ENCODE results near the gene MT2A. TPM values are rescaled to one million over a fixed set of nuclear protein-coding genes. Genes with fewer than 3 reads are reported as not detected.

The MT2A gene
- total and polyA plus RNA-seq, 2 of the 13 experiments (the other 11 are each of a cell fraction or from before 2014, with no cell fraction given), result 135 to 371 TPM

- TF ChIP-seq ZHX2 (IDR thresholded peaks at IDR 0.05; ENCODE audit: low read depth), result no peak
- no peak for TF ChIP-seq ZHX2 (CRISPR knock-in tag; IDR thresholded peaks at IDR 0.05; ENCODE audit: borderline replicate concordance)
- no peak for TF ChIP-seq TBX3 (IDR thresholded peaks at IDR 0.05; ENCODE audit: borderline replicate concordance)
- 0 out of 2 replicates have a peak, but pooled peaks have one; percentile 42 for TF ChIP-seq SRY (CRISPR knock-in tag; IDR thresholded peaks at IDR 0.05)
- peak; percentile 32; the same call in 1 of the 2 replicates for TF ChIP-seq TAF1 (CRISPR knock-in tag; IDR thresholded peaks at IDR 0.05)
- TF ChIP-seq RELA (CRISPR knock-in tag; IDR thresholded peaks at IDR 0.05), result no peak
- no peak for TF ChIP-seq ZNF83 (CRISPR knock-in tag; IDR thresholded peaks at IDR 0.05; ENCODE audit: borderline replicate concordance)
- peak; percentile 30; the same call in 1 of the 2 replicates for TF ChIP-seq TARDBP (CRISPR knock-in tag; IDR thresholded peaks at IDR 0.05)
- no peak for TF ChIP-seq ZNF33A (CRISPR knock-in tag; IDR thresholded peaks at IDR 0.05; ENCODE audit: borderline replicate concordance)
- no peak for TF ChIP-seq SAFB2 (CRISPR knock-in tag; IDR thresholded peaks at IDR 0.05; ENCODE audit: borderline replicate concordance, low read depth)
- TF ChIP-seq ZNF33B (CRISPR knock-in tag; IDR thresholded peaks at IDR 0.05), result no peak
- TF ChIP-seq CREBL2 (CRISPR knock-in tag; IDR thresholded peaks at IDR 0.05; ENCODE audit: borderline replicate concordance), result no peak
- TF ChIP-seq ZNF329 (CRISPR knock-in tag; IDR thresholded peaks at IDR 0.05; ENCODE audit: low read depth), result 0 out of 2 replicates have a peak, but pooled peaks have one; percentile 15
- 0 out of 2 replicates have a peak, but pooled peaks have one; percentile 37 for TF ChIP-seq MTF1 (CRISPR knock-in tag; IDR thresholded peaks at IDR 0.05)
- TF ChIP-seq TFE3 (CRISPR knock-in tag; IDR thresholded peaks at IDR 0.05), result no peak
- TF ChIP-seq DMAP1 (CRISPR knock-in tag; IDR thresholded peaks at IDR 0.05), result no peak
- TF ChIP-seq DNMT3B (CRISPR knock-in tag; conservative IDR thresholded peaks at IDR 0.05), result no peak
- no peak for TF ChIP-seq ZNF678 (CRISPR knock-in tag; IDR thresholded peaks at IDR 0.05)
- no peak for TF ChIP-seq ZBTB20 (CRISPR knock-in tag; IDR thresholded peaks at IDR 0.05; ENCODE audit: borderline replicate concordance, low read depth)
- no peak for TF ChIP-seq ZMYM2 (CRISPR knock-in tag; IDR thresholded peaks at IDR 0.05)
- no peak for TF ChIP-seq IRF2 (CRISPR knock-in tag; IDR thresholded peaks at IDR 0.05)
- no peak for TF ChIP-seq JUND (CRISPR knock-in tag; IDR thresholded peaks at IDR 0.05)
Measured at GRCh38 chr16:56637814-56638750, 29.7 kb downstream of the MT2A start, which contains the start of gene MT1A (continued).
